Left colon (tissue), 2 donors: ENCODE results near the gene DFFB. TPM values are rescaled to one million over a fixed set of nuclear protein-coding genes. Genes with fewer than 3 reads are reported as not detected.

Experiments
- ATAC-seq: fragments of 200-7000 bp; cut with Tn5 transposase; one replicate; pipeline ENCODE4 v1.9.1; 2020; ENCODE audit warnings: mild to moderate bottlenecking, moderate library complexity
- DNase-seq, 2 donors: peaks; one replicate each; pipeline ENCODE4 v3.0.0-alpha.2; 2020
- intact Hi-C, 2 donors: fragments of 100-400 bp; cut with DNase I in 1 of 2; cut with micrococcal nuclease in 1 of 2; formaldehyde crosslinking; loops; one replicate each; pipeline versions ENCODE4 v1.11.2 to v1.14.0; 2022; cut with DNase I, micrococcal nuclease
- total RNA-seq, 2 donors: library from RNA; stranded (reverse); fragmentation: NEBNext Ultra II Directional; extraction: Animal tissue kit (Norgen Biotek cat#: 25700); gene quantifications; one replicate each; pipeline ENCODE4 v1.2.1, GENCODE V29; 2021
- donor health status: DM: no; HTN: no; CAD: no.
- donor health status: DM: yes; HTN: yes; CAD: no.

The DFFB gene
- total RNA-seq, 2 donors from 2014 or later, result 6.2 to 9.6 TPM

DNA sequence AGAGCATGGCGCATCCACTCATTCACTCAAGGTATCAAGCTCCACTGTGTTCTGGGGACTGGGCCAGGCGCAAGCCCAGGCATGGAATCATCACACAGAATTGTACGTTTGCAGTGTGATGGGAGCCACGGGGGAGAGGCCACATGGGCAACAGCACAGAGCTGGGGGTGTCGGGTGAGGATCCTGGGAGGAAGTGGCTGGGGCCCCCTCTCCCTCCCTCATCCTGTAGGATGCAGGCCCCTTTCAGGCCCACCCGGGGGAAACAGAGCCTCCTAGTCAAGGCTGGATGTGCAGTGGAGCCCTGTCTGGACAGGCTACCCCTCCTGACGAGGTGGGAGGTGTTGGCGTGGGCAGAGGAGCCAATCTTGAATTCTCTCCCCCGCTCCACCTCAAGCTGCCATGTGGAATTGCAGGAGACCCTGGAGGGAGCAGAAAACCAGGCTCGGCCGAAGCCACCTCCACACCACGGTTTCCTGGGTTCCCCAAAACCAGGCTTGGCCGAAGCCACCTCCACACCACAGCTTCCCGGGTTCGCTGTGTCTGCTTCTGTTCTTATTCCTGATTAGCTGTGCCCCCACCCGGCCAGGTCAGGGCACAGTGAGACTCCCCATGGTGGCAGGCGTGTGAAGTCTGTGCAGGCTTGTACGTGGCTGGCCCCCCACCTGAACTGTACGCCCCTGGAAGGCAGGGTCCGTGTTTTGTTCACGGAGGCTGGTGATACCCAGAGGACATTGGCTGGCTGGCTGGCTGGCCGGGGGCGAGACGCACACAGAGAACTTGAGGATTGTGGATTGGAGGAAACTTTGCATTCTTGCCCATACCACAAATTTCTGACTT lies 46.9 kb downstream of the DFFB start:
- intact Hi-C loops, result no loop called here
- no peak for ATAC-seq
- DNase-seq, result no peak

DNA sequence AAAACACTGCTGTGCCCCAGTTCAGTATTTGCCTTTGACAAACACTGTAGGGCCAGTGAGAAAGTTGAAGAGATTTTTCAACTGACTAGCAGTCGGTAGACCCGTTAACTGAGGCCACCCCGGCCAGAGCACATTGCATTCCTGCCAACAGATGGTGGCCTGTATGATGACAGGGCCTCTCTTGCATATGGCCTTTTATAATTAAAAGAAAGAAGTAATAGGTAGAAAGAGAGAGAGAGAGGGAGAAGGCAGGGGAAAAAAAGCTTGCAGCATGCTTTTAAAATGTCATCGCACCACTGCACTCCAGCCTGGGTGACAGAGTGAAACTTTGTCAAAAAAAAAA lies 47.5 kb downstream of the DFFB start:
- intact Hi-C loops, result no loop called here
- ATAC-seq, result no peak
- no peak for DNase-seq

DNA sequence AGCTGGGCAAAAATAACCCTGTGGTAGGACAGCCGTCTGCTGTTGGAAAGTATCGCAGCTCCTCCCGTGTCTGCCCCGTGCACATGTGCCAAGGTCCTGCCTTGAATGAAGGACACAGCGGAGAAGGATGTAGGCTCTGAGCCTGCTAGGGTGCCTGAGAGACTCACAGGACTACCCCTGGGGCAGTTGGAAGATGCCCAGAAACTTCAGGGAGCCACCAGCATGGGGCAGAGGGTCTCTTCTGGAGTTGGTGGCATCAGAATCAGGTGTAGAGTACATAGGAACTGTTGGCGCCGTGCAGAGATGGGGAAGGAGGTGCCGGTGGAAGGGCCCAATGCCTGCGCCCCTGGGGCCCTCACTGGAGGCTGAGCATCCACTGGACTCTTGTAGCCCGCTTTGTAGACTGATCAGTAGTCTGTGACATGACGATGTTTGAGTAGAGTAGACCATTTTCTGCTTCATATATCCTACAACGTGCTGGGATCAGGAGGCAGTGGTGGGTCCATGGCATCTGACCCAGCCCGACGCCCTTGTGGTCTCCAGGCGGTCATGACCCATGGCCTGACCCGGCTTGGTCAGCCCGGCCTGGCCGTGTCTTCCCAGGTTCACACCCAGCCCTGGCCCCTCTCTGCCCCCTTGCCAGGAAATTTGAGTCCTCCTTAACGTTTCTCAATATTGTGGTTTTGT lies 48.1 kb downstream of the DFFB start:
- intact Hi-C loops, result no loop called here
- ATAC-seq (no peak), DNase-seq (no peak)

DNA sequence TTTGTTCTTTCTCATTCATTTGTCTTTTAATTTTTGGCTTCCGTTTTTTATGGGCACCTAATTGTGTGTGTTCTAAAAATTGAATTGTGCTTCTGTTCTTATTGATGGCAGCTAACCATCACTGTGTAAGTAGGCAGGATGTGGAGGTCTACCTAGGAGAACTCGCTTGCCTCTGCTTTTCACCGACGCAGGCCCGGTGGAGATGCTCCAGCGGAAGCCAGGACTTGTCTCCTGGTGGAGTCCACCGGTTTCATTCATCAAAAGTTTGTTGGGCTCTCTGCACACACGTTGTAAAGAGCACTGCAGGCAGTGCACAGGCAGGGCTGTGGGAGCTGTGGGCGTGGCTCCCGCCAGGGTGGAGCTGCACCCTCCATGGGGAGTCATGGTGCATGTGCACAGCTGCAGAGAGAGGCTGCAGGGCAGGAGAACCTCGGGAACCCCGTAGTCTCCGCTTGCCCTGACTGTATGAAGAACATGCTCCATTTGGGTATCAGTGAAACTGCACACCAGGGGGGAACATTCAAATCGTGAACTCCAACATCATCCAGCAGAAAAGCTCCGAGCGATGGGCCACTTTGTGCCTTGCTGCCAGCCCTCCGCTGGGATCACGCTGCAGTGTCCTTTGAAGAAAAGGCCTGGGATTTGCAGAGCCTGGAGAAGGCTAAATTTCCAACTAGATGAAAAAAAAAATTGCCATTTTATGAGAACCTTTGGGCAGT lies 48.8 kb downstream of the DFFB start:
- ATAC-seq (no peak), DNase-seq (no peak)
- intact Hi-C loops, result no loop called here

DNA sequence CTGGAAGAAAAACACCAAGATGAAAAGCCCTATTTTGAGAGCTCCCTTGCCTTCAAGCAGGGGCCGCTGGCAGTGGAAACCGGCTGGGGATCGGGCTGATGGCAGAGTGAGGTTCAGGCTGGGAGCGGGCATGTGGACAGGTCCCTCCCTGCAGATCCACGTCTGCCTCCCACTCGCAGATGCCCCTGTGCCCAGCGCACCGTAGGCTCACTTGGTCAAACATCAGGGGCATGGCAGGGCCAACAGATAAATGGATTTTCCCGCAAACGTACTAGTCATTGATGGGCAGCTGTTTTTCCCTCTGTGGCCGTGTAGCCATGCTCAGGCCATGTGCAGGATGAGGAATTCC lies 49.4 kb downstream of the DFFB start:
- no peak for ATAC-seq
- intact Hi-C loops, result no loop called here
- DNase-seq, result no peak

DNA sequence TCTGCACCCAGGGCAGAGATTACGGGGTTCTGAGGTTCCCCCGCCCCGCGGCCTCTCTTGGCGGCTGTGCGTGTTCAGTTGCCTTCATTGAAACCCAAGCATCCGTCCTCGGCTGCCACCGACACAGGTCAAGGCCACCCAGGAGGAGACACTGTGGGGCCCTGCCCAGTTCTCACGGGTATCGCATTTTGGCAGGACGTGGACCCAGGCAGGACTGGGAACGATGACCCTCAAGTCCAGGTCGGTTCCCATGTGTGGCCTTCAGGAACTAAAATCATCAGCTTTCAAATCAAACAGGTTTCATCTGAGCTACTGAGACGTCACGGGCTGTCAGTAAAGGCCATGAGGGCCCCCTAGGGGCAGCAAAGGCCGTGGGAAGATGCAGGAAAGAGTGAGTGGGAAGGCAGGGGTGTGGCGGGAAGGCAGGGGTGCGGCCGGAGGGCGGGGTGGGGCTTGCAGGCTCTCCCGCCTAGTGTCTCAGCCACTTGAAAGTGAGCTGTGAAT lies 49.8 kb downstream of the DFFB start:
- ATAC-seq, result peak; percentile 34
- intact Hi-C loops, result no loop called here

DNA sequence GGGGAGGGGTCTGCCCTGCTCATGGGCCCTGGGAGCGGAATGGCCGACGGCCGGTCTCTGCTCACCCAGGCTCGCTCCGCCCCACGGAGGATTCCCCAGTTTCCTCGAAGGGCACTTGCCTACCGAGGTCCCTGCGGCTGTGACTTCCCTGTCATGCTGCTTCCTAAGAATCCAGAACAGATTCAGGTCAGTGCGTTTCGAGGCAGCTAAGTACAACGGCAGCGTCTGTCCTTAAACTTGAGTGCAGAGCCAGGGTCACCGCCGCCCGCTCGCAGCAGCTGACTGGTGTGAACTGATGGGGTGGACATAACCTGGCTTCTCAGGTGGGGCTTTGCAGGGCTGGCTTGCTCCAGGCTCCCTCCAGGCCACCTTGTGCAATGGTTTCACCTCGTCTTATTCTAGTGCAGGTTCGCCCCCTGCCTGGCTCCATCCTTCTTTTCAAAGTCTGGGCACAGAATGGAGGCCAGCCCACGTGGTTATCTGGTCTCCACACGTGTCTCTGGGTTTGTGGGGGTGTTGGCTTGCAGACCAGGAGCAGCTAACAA lies 50.4 kb downstream of the DFFB start:
- no peak for DNase-seq

More for the DNA sequence above, 49.8 kb downstream of the DFFB start:
- no peak for DNase-seq

DNA sequence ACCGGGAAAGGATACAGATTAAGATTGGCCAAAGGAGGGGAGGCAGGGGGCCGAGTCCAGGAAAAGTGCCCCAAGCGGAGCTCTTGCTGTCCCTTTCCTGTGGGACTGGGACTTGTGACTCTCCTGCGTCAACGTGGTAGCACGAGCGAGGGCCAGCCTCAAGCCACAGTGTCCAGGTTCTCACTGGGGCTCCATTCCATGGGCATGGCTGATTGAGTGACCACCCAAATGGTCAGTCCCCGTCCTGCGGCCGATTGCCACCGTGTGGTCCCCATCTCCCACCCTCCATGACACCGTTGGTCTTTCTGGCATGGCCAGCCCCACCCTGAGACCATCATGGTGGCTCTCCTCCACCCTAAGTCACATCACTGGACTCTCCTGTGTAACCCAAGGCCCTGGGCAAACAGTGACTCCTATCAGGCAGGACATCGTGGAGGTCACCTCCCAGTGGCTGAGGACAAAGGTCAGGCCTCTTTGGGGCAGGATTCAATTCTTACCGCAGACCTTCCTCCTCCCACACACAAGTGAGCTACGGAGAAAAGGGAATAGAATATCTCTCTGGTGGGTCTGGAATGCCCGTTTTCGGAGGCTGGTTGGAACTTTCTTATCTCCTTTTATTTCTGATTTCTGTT lies 51.7 kb downstream of the DFFB start:
- no peak for ATAC-seq
- intact Hi-C loops, result no loop called here
- no peak for DNase-seq

More for the DNA sequence above, 50.4 kb downstream of the DFFB start:
- intact Hi-C loops, result no loop called here
- ATAC-seq, result no peak

DNA sequence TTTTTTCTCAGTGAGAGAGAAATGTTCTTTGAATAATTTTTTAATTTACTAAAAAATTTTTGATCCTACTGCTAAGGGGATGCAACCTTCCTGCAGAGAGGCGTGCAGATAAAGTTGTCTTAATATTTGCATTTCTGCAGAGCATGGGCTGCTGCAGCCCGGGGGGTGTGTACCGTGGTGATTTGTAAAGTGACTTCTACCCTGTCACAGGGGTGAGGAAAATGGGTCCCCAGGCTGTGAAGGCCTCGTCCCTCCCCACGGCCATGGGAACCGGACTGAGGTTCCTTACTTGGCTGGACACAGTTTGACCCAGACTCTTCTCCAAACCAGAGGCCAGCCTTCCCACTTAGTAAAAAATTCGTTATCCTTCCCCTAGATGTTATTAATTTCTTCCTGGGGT lies 52.3 kb downstream of the DFFB start:
- ATAC-seq (no peak), DNase-seq (no peak)
- intact Hi-C loops, result no loop called here

DNA sequence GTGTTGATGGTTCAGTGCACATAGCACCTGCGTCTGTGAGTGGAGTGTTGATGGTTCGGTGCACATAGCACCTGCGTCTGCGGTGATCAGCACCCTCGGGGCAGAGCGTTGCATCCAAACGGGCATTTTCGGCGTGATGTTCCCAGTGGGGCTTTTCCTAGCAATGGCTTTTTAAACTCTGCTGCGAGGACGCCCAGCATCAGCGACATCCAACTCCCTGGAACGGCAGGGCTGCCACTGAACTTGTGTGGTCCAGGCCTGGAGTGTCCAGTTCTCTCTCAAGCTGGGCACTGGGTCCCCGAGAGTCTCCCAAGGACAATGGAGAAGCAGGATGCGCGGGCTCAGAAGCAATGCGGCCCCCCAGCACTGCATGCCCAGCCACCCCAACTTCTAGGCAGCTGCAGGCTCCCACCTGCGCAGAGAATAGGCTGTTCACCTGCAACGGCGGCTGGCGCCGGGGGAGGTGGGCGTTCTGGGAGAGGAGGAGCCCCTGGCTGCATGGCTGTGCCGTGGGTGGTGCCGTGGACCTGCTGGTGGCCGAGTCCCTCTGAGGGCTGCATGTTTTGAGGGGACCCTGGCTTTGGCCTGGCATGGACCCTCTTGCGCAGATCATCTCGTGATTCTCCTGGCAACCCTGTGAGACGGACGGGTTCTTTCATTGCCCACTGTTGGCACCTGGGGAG lies 52.9 kb downstream of the DFFB start:
- intact Hi-C loops, result no loop called here
- DNase-seq (no peak), ATAC-seq (no peak)

DNA sequence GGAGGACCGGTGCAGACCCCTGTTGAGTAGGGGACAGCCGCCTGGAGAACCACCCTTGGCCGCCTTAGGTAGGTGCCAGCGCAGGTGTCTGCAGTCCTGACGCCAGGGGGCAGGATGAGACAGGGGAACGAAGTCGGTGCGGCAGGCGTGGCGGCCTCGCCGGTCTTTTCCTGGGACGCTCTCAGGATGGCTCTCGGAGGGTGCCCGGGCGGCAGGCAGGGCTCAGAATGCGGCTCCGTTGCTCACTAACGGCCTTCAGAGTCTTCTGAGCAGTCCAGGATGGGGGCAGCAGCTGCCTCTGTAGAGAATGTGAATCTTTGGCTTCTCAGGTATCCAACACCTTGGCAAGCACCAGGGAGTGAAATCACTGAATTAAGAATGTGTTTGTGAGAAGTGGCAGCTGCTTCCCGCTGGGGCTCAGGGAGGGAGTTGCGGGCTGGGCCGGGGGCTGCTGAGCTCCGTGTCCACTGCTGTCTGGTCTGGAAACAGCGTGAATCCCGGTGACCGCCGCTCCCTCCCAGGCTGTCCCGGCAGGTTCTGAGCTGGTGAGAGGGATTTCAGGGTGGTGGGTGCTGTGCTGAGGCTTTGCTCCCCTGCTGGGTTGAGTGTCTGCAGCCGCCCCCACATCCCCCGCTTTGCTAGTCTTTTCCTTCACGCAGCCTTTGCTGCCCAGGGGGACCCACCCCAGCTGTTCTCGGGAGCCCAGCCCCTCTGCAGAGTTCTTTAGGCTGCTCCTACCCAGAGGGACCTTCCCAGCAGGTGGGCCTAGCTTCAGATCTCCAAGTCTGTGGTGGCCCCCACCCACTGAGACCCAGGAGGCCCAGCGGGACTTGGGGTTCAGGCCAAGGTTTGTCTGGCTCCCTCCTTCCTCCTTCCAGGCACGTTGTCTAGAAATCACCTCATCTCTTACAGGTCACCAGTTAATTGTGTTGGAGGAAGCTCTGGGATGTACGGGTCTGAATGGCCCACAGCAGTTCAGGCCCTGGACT lies 53.9 kb downstream of the DFFB start:
- peak; percentile 88 for ATAC-seq
- peak; percentile 61 to 88 for DNase-seq
- intact Hi-C loops, result no loop called here

DNA sequence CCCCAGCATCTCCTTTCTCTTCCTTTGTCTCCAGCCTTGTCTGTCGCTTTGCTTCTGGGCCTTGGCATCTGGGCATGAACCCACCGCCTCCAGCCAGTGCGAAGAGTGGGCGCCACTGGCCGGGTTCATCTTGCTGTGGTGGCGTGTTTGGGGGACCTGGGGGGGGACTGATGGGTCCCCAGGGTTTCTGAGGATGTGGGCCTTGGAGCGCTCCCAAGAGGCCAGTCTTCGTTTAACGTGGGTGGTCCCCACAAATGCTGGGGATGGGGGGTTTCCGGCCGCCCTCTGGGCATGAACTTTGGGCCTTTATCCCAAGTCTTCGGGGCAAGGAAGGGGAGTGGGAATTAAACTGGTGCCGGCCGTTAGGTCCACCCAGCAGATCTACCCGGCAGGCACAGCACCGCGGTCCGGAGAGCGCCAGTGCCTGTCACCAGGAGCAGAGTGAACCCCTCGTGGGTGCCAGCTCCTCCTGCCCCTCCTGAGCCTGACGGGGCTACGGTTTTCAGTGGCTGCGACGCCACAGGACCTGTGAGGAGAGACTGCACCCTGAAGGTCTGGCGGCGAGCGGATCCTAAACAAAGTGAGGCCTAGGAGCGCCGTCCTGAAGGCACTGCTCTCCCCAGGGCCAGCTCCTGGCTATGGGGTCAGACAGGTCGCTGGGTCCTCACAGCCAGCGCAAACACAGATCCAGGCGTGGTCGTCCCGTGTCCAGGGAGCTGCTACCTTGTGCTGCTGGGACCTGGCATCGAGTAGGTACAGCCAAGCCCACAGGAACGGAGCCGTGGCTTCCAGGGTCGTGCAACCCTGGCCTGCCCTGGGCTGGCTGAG lies 54.9 kb downstream of the DFFB start:
- ATAC-seq (no peak), DNase-seq (no peak)
- intact Hi-C loops, result no loop called here

DNA sequence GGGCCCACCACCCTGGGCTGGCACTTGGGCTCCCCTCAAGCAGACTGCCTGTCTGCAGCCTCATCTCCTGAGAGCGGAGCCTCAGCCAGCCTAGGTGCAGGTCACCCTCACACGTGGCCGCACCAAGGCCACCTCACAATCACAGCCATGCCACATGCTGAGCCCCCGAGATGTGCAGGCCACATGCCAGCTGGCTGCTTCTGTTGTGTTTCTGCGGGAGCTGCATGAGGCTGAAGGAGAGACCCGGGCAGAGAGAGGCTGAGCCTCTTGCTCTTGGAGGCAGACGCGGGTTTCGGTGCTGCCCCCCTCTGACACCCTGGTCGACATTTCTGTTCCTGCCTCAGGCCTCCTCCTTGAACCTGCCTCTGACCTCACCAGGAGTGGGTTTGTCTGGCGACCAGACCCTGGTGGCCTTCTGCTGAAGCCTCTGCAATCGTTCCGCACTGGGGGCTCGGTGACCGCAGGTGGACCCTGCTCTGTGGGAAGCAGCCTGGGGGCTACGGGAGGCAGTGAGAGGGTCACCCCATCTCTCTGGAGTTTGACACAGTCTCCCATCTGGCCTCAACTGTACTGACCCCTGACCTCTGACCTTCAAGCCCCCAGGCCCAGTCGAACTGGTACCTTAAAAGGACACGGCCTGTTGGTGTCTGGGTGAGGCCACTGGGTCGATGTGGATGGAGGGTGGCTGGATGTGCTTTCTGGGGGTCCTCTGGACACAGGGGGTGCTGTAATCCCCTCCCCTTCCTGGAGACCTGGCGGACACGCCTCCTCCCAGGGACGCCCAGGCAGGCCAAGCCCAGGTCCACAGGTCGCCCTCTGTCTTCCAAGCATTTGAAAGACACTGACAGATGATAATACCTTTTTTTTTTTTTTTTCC lies 55.8 kb downstream of the DFFB start:
- ATAC-seq (no peak), DNase-seq (no peak)
- intact Hi-C loops, result no loop called here

DNA sequence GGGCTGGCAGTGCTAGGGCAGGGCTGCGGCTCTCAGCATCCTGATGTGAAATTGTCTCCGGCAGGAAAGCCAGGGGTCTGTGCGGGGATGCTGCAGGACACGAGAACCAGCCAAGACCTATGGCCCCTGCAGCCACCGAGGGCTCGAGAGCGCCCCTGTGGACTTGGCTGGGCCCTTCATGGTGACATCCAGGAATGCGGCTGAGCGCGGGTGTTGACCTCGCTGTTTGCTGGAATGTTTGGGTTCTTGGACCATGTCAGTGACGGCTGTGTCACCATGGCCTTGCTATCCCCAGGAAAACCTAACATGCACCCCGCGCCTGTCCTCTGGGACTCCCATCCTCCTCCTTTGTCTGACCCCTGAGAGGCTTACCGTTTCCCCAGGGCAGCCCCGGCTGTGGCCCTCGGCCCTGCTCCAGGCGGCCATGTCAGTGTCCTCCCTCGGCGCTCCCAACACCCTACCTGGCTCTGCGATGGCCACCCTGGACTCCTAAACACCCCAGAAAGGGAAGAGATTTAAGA lies 57.1 kb downstream of the DFFB start:
- no peak for ATAC-seq
- intact Hi-C loops, result no loop called here
- no peak for DNase-seq

DNA sequence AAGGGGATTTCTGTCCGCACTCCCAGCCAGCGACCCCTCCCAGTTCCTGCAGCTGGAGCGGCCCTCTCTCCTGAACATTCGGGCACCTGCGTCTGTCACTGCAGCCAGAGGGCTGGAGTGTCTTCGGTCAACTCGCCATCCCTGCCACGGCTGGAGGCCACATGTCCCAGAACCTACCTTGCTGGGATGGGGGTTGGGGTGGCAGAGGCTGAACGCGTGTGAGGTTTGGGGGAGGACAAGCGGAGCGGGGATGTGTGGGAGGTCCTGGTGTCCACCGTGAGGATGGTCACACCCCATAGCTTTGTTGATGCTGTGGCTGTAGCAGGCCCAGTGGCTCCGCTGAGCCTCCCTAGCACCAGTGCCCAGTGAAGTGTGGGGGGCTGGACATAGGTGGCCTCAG lies 57.6 kb downstream of the DFFB start:
- ATAC-seq (no peak), DNase-seq (no peak)
- intact Hi-C loops, result no loop called here
